K562 (cell line): Measurements from ENCODE around the gene KRTAP2-1. TPM values are rescaled to one million over a fixed set of nuclear protein-coding genes. Genes with fewer than 3 reads are reported as not detected.
A peak's percentile ranks its signal among the peaks of the same experiment; 100 is the strongest.

ENCODE experiments used
- BRCA1 ChIP-seq, 2 experiments: fragments of 450-650 bp in 1 of 2; sonication (generic) in 1 of 2; formaldehyde crosslinking in 1 of 2; IDR thresholded peaks; 2 replicates each; pipeline versions ENCODE4 v1.5.0 to v1.6.1; 2017 to 2020; ENCODE audit warnings: mild to moderate bottlenecking in 1 of 2, missing genetic modification reagents in 1 of 2
- CAMTA2 ChIP-seq: fragments of 250-450 bp; sonication (Bioruptor Pico); conservative IDR thresholded peaks from 2 replicates; pipeline ENCODE4 v1.5.1; 2022
- CGGBP1 ChIP-seq: fragments of 250-450 bp; sonication (Bioruptor Pico); IDR thresholded peaks from 2 replicates; pipeline ENCODE4 v1.9.0; 2021; ENCODE audit warnings: mild to moderate bottlenecking
- EWSR1 ChIP-seq: fragments of 450-650 bp; IDR thresholded peaks from 2 replicates; pipeline ENCODE4 v1.6.1; 2018; ENCODE audit warnings: borderline replicate concordance, mild to moderate bottlenecking, low read depth, moderate library complexity; ENCODE audit not compliant: partially characterized antibody
- FOXJ2 ChIP-seq: fragments of 200-800 bp; sonication (Bioruptor generic); IDR thresholded peaks from 2 replicates; pipeline ENCODE4 v1.6.1; 2016; ENCODE audit warnings: missing genetic modification characterization, missing compliant biosample characterization
- JUNB ChIP-seq: fragments of 450-650 bp; formaldehyde crosslinking; conservative IDR thresholded peaks from 2 replicates; pipeline ENCODE4 v1.4.0; 2020; ENCODE audit warnings: mild to moderate bottlenecking
- JUND ChIP-seq, 2 experiments: IDR thresholded peaks; 2 replicates in 1 of 2; 3 replicates in 1 of 2; pipeline ENCODE4 v1.6.1; 2011; ENCODE audit warnings: borderline replicate concordance in 2 of 2, low read depth in 2 of 2, low read length in 2 of 2, improper control_type of control experiment in 1 of 2, missing biosample characterization in 1 of 2, missing genetic modification characterization in 1 of 2, missing genetic modification reagents in 1 of 2
- PBX2 ChIP-seq, 2 experiments: IDR thresholded peaks in 1 of 2; conservative IDR thresholded peaks in 1 of 2; 2 replicates each; pipeline ENCODE4 v1.6.1; 2016; ENCODE audit warnings: low read depth in 2 of 2, mild to moderate bottlenecking in 1 of 2, missing compliant biosample characterization in 1 of 2, missing genetic modification characterization in 1 of 2, moderate library complexity in 1 of 2
- PRPF4 ChIP-seq: fragments of 200-400 bp; formaldehyde crosslinking; IDR thresholded peaks from one replicate; pipeline ENCODE4 v1.6.1; 2017; ENCODE audit warnings: low read length, low read depth, mild to moderate bottlenecking; ENCODE audit not compliant: insufficient read depth, poor library complexity, severe bottlenecking
- SAP30 ChIP-seq: fragments of 200-600 bp; sonication (generic); IDR thresholded peaks from 2 replicates; pipeline ENCODE4 v1.6.1; 2012; ENCODE audit warnings: borderline replicate concordance, low read depth, mild to moderate bottlenecking, moderate library complexity, low read length, control low read depth, inconsistent platforms; ENCODE audit not compliant: insufficient read depth, poor library complexity, severe bottlenecking
- SMARCE1 ChIP-seq: fragments of 450-650 bp; IDR thresholded peaks from 2 replicates; pipeline ENCODE4 v1.7.1; 2016; ENCODE audit warnings: mild to moderate bottlenecking
- USF1 ChIP-seq: sonication (generic); formaldehyde crosslinking; IDR thresholded peaks from 2 replicates; pipeline ENCODE4 v1.9.0; 2022; ENCODE audit warnings: mild to moderate bottlenecking, missing genetic modification reagents
- ZNF146 ChIP-seq: IDR thresholded peaks from one replicate; pipeline ENCODE4 v1.6.1; 2018; ENCODE audit warnings: missing compliant biosample characterization; ENCODE audit not compliant: unreplicated experiment
- ZNF197 ChIP-seq: fragments of 200-800 bp; sonication (Bioruptor generic); IDR thresholded peaks from 2 replicates; pipeline ENCODE4 v1.6.1; 2016; ENCODE audit warnings: low read depth, missing genetic modification characterization, missing compliant biosample characterization
- ZNF445 ChIP-seq: fragments of 250-450 bp; sonication (Bioruptor Pico); IDR thresholded peaks from 2 replicates; pipeline ENCODE4 v1.4.0; 2020; ENCODE audit warnings: low read depth, mild to moderate bottlenecking, moderate library complexity
- ZNF76 ChIP-seq: fragments of 250-450 bp; sonication (Bioruptor Pico); IDR thresholded peaks from 2 replicates; pipeline ENCODE4 v1.4.0; 2020; ENCODE audit warnings: mild to moderate bottlenecking, moderate library complexity, borderline replicate concordance
- polyA plus RNA-seq, 8 experiments: library from polyadenylated mRNA; depleted of rRNA in 4 of 8; stranded (reverse) in 5 of 8; unstranded in 3 of 8; fragments of >200 nt; fragmentation: Nextera tagmentation in 2 of 8; fragmentation: Illumina TruSeq in 1 of 8; extraction: Ambion mirVana in 2 of 8; extraction: Trizol in 1 of 8; gene quantifications; 2 replicates each; pipeline versions ENCODE4 v1.2.1 to v1.2.3, GENCODE V29; 2011 to 2014; ENCODE audit warnings: inconsistent platforms in 1 of 8, missing spikeins in 1 of 8
- total RNA-seq, 7 experiments: library from RNA; depleted of rRNA in 6 of 7; stranded (reverse); fragments of >200 nt in 6 of 7; fragmentation: Illumina TruSeq in 2 of 7; extraction: Trizol in 2 of 7; gene quantifications; 2 replicates each; pipeline versions ENCODE4 v1.2.1 to v1.2.3, GENCODE V29; 2011 to 2021; ENCODE audit warnings: low replicate concordance in 1 of 7
- TF ChIP-seq, protein P1 (sequence below): fragments of 200-800 bp; sonication (Bioruptor generic); IDR thresholded peaks from 2 replicates; pipeline ENCODE4 v1.6.1; 2017; ENCODE audit warnings: missing genetic modification characterization, missing compliant biosample characterization
- TF ChIP-seq, protein P2 (sequence below): fragments of 250-450 bp; sonication (Bioruptor Pico); IDR thresholded peaks from 2 replicates; pipeline ENCODE4 v1.8.0; 2021; ENCODE audit warnings: moderate library complexity, mild to moderate bottlenecking, inconsistent platforms

KRTAP2-1 gene
- total and polyA plus RNA-seq, 9 of the 15 experiments (the other 6 are each of a cell fraction or from before 2014, with no cell fraction given) = not detected

GRCh38 chr17:41065829-41066624 lies 18.9 kb upstream of the KRTAP2-1 start, which contains the start of gene KRTAP2-4 (continued):
- TF ChIP-seq USF1 (CRISPR knock-in tag) = no peak
- peak; percentile 82 for TF ChIP-seq ZNF197
- no peak for TF ChIP-seq ZNF445
- no peak for TF ChIP-seq ZNF76 (CRISPR knock-in tag)
- peak; percentile 86; the same call in 1 of the 2 replicates for TF ChIP-seq SMARCE1
- no peak for TF ChIP-seq FOXJ2 (tag)
- no peak for TF ChIP-seq SAP30
- TF ChIP-seq CAMTA2 (CRISPR knock-in tag) = no peak
- TF ChIP-seq, protein P1, sequence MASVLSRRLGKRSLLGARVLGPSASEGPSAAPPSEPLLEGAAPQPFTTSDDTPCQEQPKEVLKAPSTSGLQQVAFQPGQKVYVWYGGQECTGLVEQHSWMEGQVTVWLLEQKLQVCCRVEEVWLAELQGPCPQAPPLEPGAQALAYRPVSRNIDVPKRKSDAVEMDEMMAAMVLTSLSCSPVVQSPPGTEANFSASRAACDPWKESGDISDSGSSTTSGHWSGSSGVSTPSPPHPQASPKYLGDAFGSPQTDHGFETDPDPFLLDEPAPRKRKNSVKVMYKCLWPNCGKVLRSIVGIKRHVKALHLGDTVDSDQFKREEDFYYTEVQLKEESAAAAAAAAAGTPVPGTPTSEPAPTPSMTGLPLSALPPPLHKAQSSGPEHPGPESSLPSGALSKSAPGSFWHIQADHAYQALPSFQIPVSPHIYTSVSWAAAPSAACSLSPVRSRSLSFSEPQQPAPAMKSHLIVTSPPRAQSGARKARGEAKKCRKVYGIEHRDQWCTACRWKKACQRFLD (CRISPR knock-in tag) = peak; percentile 3; the same call in 1 of the 2 replicates
- no peak for TF ChIP-seq CGGBP1 (CRISPR knock-in tag)
- TF ChIP-seq, protein P2, sequence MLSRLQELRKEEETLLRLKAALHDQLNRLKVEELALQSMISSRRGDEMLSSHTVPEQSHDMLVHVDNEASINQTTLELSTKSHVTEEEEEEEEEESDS (CRISPR knock-in tag) = no peak
- no peak for TF ChIP-seq EWSR1
- TF ChIP-seq PBX2 (CRISPR knock-in tag; IDR thresholded peaks at IDR 0.05; ENCODE audit: low read depth) = no peak
- TF ChIP-seq PBX2 (tag; conservative IDR thresholded peaks at IDR 0.05; ENCODE audit: low read depth) = no peak
- no peak for TF ChIP-seq PRPF4
- TF ChIP-seq ZNF146 = no peak
- TF ChIP-seq BRCA1 (IDR thresholded peaks at IDR 0.05) = no peak
- no peak for TF ChIP-seq BRCA1 (CRISPR knock-in tag; IDR thresholded peaks at IDR 0.05)
- TF ChIP-seq JUND (IDR thresholded peaks at IDR 0.05; ENCODE audit: borderline replicate concordance, low read depth, low read length) = peak; percentile 96
- peak; percentile 96 for TF ChIP-seq JUND (tag; IDR thresholded peaks at IDR 0.05; ENCODE audit: borderline replicate concordance, low read depth, low read length)
- peak; percentile 89 for TF ChIP-seq JUNB (CRISPR knock-in tag)
